GM12891 (cell line): Measurements from ENCODE around the gene CHRDL2.

Experiments used
- POLR2AphosphoS5 ChIP-seq: IDR thresholded peaks from 2 replicates; pipeline ENCODE4 v1.6.1; 2011; ENCODE audit warnings: low read depth, low read length, control low read depth
- SPI1 ChIP-seq: IDR thresholded peaks from 2 replicates; pipeline ENCODE4 v1.6.1; 2011; ENCODE audit warnings: low read depth, low read length, control low read depth
- TAF1 ChIP-seq: IDR thresholded peaks from 2 replicates; pipeline ENCODE4 v1.6.1; 2011; ENCODE audit warnings: low read depth, low read length, control low read depth

- TF ChIP-seq POLR2AphosphoS5: no peak
- TF ChIP-seq SPI1: no peak
- no peak for TF ChIP-seq TAF1
These were observed 25.3 kb upstream of the CHRDL2 start for GRCh38 chr11:74756571-74756970.
